CD4-positive, alpha-beta memory T cell (primary cell): ENCODE measurements around the gene CACHD1. TPM values are rescaled to one million over a fixed set of nuclear protein-coding genes. Genes with fewer than 3 reads are reported as not detected.
A peak's percentile ranks its signal among the peaks of the same experiment; 100 is the strongest.

Experiments
- CTCF ChIA-PET: fragments of 350-600 bp; sonication (Branson Sonifier 250); formaldehyde crosslinking; loops from one replicate; lab custom pipeline; 2021; ENCODE audit warnings: inconsistent platforms; ENCODE audit not compliant: partially characterized antibody; lab: Charles Lee
- POLR2A ChIA-PET: fragments of 350-600 bp; sonication (Branson Sonifier 250); formaldehyde crosslinking; loops from one replicate; lab custom pipeline; 2021; ENCODE audit not compliant: partially characterized antibody; lab: Charles Lee
- DNase-seq, 5 donors: peaks; one replicate each; pipeline versions ENCODE4 v3.0.0 to v3.0.0-alpha.2; 2020 to 2022; ENCODE audit warnings: mixed read lengths in 1 of 5
- H3K27ac ChIP-seq: one replicate; pipeline ENCODE4 v1.7.0; 2013; ENCODE audit warnings: low read depth, low read length
- H3K27me3 ChIP-seq: 2 replicates; pipeline ENCODE4 v1.7.0; 2013; ENCODE audit warnings: mild to moderate bottlenecking, low read length, moderate library complexity; ENCODE audit not compliant: insufficient read depth
- H3K36me3 ChIP-seq: 2 replicates; pipeline ENCODE4 v1.7.0; 2013; ENCODE audit warnings: mild to moderate bottlenecking, low read length, moderate library complexity; ENCODE audit not compliant: insufficient read depth
- H3K4me1 ChIP-seq: 2 replicates; pipeline ENCODE4 v1.7.0; 2013; ENCODE audit warnings: mild to moderate bottlenecking, low read length, moderate library complexity; ENCODE audit not compliant: insufficient read depth
- H3K4me3 ChIP-seq, 2 donors: one replicate each; pipeline ENCODE4 v1.7.0; 2013; ENCODE audit warnings: low read length in 2 of 2, mild to moderate bottlenecking in 1 of 2
- H3K9me3 ChIP-seq, 2 donors: one replicate each; pipeline ENCODE4 v1.7.0; 2013; ENCODE audit warnings: low read length in 2 of 2, control low read depth in 1 of 2; ENCODE audit not compliant: control insufficient read depth in 1 of 2
- H3K27ac Mint-ChIP-seq, 7 donors: one replicate each; pipeline ENCODE4 v1.8.0; 2020 to 2021; ENCODE audit warnings: mixed read lengths in 7 of 7, mild to moderate bottlenecking in 6 of 7, inconsistent platforms in 3 of 7, moderate library complexity in 3 of 7
- H3K27me3 Mint-ChIP-seq, 2 donors: one replicate each; pipeline ENCODE4 v1.8.0; 2020 to 2021; ENCODE audit warnings: mixed read lengths in 2 of 2
- H3K36me3 Mint-ChIP-seq, 2 donors: one replicate each; pipeline ENCODE4 v1.8.0; 2020 to 2021; ENCODE audit warnings: mixed read lengths in 2 of 2, inconsistent platforms in 1 of 2, mild to moderate bottlenecking in 1 of 2
- H3K4me1 Mint-ChIP-seq, 4 donors: one replicate each; pipeline ENCODE4 v1.8.0; 2020 to 2021; ENCODE audit warnings: mixed read lengths in 4 of 4, mild to moderate bottlenecking in 1 of 4
- H3K4me3 Mint-ChIP-seq, 8 donors: one replicate each; pipeline ENCODE4 v1.8.0; 2020 to 2021; ENCODE audit warnings: mixed read lengths in 8 of 8, mild to moderate bottlenecking in 7 of 8, moderate library complexity in 6 of 8, inconsistent platforms in 3 of 8
- H3K9me3 Mint-ChIP-seq, 8 donors: one replicate each; pipeline ENCODE4 v1.8.0; 2020 to 2021; ENCODE audit warnings: mixed read lengths in 8 of 8, mild to moderate bottlenecking in 5 of 8, inconsistent platforms in 3 of 8, moderate library complexity in 1 of 8
- intact Hi-C: fragments of 100-400 bp; cut with micrococcal nuclease; formaldehyde crosslinking; loops from one replicate; pipeline ENCODE4 v1.15.1; 2023
- polyA plus RNA-seq, 2 donors: library from polyadenylated mRNA; unstranded; fragments of 300-500 nt; fragmentation: Illumina TruSeq; gene quantifications; one replicate each; pipeline ENCODE4 v1.2.3, GENCODE V29; 2021
- total RNA-seq, 2 experiments: library from RNA; stranded (reverse); gene quantifications; one replicate each; pipeline ENCODE4 v1.2.3, GENCODE V29; 2021

Gene CACHD1
- total and polyA plus RNA-seq, 4 experiments from 2014 or later = 0.11 to 0.17 TPM; not detected in 2

GRCh38 chr1:64522740-64523139 lies 52.8 kb downstream of the CACHD1 start:
- Histone ChIP-seq H3K4me3 (no peak overlapping the region), H3K4me1 (no peaks in the 10 kb centered on the region), H3K36me3 (no peaks in the 10 kb centered on the region), H3K27me3 (no peaks in the 10 kb centered on the region), H3K27ac (no peak overlapping the region), H3K9me3 (no peaks in the 10 kb centered on the region)
- no peak for DNase-seq
- CTCF ChIA-PET = no interaction called here
- H3K27me3 Mint-ChIP-seq = peaks cover 4 to 6% of the 10 kb centered on the region in 2 donors
- intact Hi-C loops = no loop called here
- POLR2A ChIA-PET = no interaction called here
- H3K9me3 Mint-ChIP-seq = no peaks in the 10 kb centered on the region
- no peaks in the 10 kb centered on the region for H3K4me1 Mint-ChIP-seq
- no peak overlapping the region for H3K4me3 Mint-ChIP-seq
- H3K27ac Mint-ChIP-seq = no peak overlapping the region
- no peaks in the 10 kb centered on the region for H3K36me3 Mint-ChIP-seq

GRCh38 chr1:64523413-64524337 lies 53.7 kb downstream of the CACHD1 start:
- no peak overlapping the region for H3K4me3 ChIP-seq
- no peaks in the 10 kb centered on the region for H3K9me3 ChIP-seq
- no peaks in the 10 kb centered on the region for H3K27me3 ChIP-seq
- DNase-seq = no peak
- H3K27ac ChIP-seq = no peak overlapping the region
- no peaks in the 10 kb centered on the region for H3K36me3 ChIP-seq
- no peaks in the 10 kb centered on the region for H3K4me1 Mint-ChIP-seq
- POLR2A ChIA-PET = no interaction called here
- H3K27ac Mint-ChIP-seq = no peak overlapping the region
- H3K27me3 Mint-ChIP-seq = peaks cover 6% of the 10 kb centered on the region in 2 donors
- no peaks in the 10 kb centered on the region for H3K36me3 Mint-ChIP-seq
- no peak overlapping the region for H3K4me3 Mint-ChIP-seq
- CTCF ChIA-PET = no interaction called here
- no peaks in the 10 kb centered on the region for H3K9me3 Mint-ChIP-seq
- intact Hi-C loops = no loop called here
- H3K4me1 ChIP-seq = no peaks in the 10 kb centered on the region

DNA sequence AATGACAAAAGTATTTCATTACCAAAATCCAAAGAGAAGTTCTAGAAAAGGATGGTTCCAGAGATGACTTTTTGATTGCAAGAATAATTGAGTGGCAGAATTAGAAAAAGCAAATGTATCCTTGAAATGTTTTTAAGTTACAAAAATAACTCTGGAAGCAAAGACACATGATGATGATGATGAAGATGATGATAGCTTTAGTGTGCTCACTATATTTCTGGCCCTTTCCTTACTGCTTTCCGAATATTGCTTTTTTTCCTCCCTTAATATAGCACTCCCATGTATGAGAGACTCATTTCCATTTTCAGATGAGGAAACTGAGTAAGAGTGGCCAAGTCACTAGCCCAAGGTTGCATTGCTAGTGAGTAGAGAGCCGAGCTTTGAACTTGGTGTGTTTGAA lies 54.7 kb downstream of the CACHD1 start:
- no peak overlapping the region for H3K27ac Mint-ChIP-seq
- ChIA-PET POLR2A (no interaction called here), CTCF (no interaction called here)
- Histone ChIP-seq H3K27ac (no peak overlapping the region), H3K36me3 (no peaks in the 10 kb centered on the region), H3K27me3 (no peaks in the 10 kb centered on the region), H3K4me3 (no peak overlapping the region), H3K4me1 (no peaks in the 10 kb centered on the region), H3K9me3 (no peaks in the 10 kb centered on the region)
- intact Hi-C loops = no loop called here
- no peaks in the 10 kb centered on the region for H3K9me3 Mint-ChIP-seq
- no peak for DNase-seq
- H3K27me3 Mint-ChIP-seq = peaks cover 4 to 6% of the 10 kb centered on the region in 2 donors
- no peaks in the 10 kb centered on the region for H3K4me1 Mint-ChIP-seq
- H3K36me3 Mint-ChIP-seq = no peaks in the 10 kb centered on the region
- H3K4me3 Mint-ChIP-seq = no peak overlapping the region

DNA sequence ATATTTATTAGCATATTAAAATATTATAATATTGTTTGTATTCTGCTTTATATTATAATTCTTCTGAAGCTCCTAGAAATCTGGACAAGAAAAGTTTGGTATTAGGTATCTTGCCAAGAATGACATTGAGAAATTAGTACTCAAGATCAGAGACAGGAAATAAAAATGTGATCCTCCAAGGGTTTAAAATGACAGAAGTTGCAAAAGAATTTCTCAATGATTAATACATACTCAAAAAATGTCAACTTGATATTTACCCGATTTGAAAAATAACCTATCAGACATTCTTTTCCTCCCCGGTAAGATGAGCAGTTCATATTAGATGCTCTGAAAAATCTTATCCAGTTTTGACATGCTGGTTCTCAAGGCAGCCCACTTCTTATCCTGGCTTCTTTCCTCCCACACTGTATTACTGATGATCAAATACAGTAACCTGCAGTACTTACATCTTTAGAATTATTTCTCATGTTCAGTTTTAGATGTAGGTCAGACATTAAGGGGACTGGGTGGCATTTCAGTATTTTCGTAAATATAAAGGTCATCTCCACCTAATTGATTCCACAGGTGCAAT lies 55.3 kb downstream of the CACHD1 start:
- no peaks in the 10 kb centered on the region for H3K4me1 Mint-ChIP-seq
- Histone ChIP-seq H3K9me3 (no peaks in the 10 kb centered on the region), H3K27ac (no peak overlapping the region), H3K27me3 (no peaks in the 10 kb centered on the region), H3K36me3 (no peaks in the 10 kb centered on the region), H3K4me3 (no peak overlapping the region), H3K4me1 (no peaks in the 10 kb centered on the region)
- no peak overlapping the region for H3K27ac Mint-ChIP-seq
- intact Hi-C loops = no loop called here
- no peak for DNase-seq
- H3K9me3 Mint-ChIP-seq = no peaks in the 10 kb centered on the region
- no peak overlapping the region for H3K4me3 Mint-ChIP-seq
- no peaks in the 10 kb centered on the region for H3K36me3 Mint-ChIP-seq
- H3K27me3 Mint-ChIP-seq = peaks cover 4 to 10% of the 10 kb centered on the region in 2 donors
- CTCF ChIA-PET = no interaction called here
- POLR2A ChIA-PET = no interaction called here

- H3K9me3 Mint-ChIP-seq = no peaks in the 10 kb centered on the region
- intact Hi-C loops = no loop called here
- Histone ChIP-seq H3K36me3 (no peaks in the 10 kb centered on the region), H3K4me3 (no peak overlapping the region), H3K27me3 (no peaks in the 10 kb centered on the region), H3K4me1 (no peaks in the 10 kb centered on the region), H3K27ac (no peak overlapping the region), H3K9me3 (no peaks in the 10 kb centered on the region)
- H3K27me3 Mint-ChIP-seq = peaks cover 2 to 10% of the 10 kb centered on the region in 2 donors
- H3K27ac Mint-ChIP-seq = no peak overlapping the region
- ChIA-PET CTCF (no interaction called here), POLR2A (no interaction called here)
- no peak overlapping the region for H3K4me3 Mint-ChIP-seq
- no peaks in the 10 kb centered on the region for H3K36me3 Mint-ChIP-seq
- H3K4me1 Mint-ChIP-seq = no peaks in the 10 kb centered on the region
- no peak for DNase-seq
These were observed 56.4 kb downstream of the CACHD1 start for GRCh38 chr1:64526312-64526711.

DNA sequence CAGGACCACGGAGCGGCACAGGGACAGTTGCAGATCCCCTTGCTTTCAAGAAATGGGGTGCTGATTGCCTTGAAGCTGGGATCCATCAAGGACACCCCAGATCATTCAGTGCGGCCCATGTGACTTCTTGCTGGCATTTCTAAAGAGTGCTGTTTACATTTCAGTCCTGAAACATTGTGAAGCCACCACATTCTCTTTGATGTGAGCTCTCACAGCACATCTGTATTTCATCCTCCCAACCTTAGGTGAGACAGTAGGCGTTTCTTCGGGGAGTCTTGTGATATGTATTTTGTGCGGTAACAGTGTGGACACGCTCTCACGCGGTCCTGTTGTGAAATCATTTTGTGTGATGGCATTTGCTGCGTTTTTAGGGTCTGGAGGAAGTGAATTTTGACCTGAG lies 57.2 kb downstream of the CACHD1 start:
- Histone ChIP-seq H3K27ac (no peak overlapping the region), H3K4me1 (no peaks in the 10 kb centered on the region), H3K36me3 (no peaks in the 10 kb centered on the region), H3K27me3 (no peaks in the 10 kb centered on the region), H3K4me3 (no peak overlapping the region), H3K9me3 (no peaks in the 10 kb centered on the region)
- no peaks in the 10 kb centered on the region for H3K4me1 Mint-ChIP-seq
- POLR2A ChIA-PET = no interaction called here
- H3K9me3 Mint-ChIP-seq = no peaks in the 10 kb centered on the region
- DNase-seq = peak in 1 of 5 donors; percentile 37
- H3K27me3 Mint-ChIP-seq = peaks cover 2 to 10% of the 10 kb centered on the region in 2 donors
- CTCF ChIA-PET = no interaction called here
- intact Hi-C loops = no loop called here
- no peak overlapping the region for H3K27ac Mint-ChIP-seq
- H3K4me3 Mint-ChIP-seq = no peak overlapping the region
- no peaks in the 10 kb centered on the region for H3K36me3 Mint-ChIP-seq

- intact Hi-C loops = no loop called here
- Histone ChIP-seq H3K4me1 (no peaks in the 10 kb centered on the region), H3K36me3 (no peaks in the 10 kb centered on the region), H3K27me3 (no peaks in the 10 kb centered on the region), H3K4me3 (no peak overlapping the region), H3K9me3 (no peaks in the 10 kb centered on the region), H3K27ac (no peak overlapping the region)
- Mint-ChIP-seq H3K36me3 (no peaks in the 10 kb centered on the region), H3K4me1 (no peaks in the 10 kb centered on the region), H3K27me3 (peaks cover 2 to 10% of the 10 kb centered on the region in 2 donors), H3K4me3 (no peak overlapping the region), H3K9me3 (peaks cover 0 to 3% (median 0%) of the 10 kb centered on the region in 8 donors), H3K27ac (no peak overlapping the region)
- no peak for DNase-seq
- ChIA-PET POLR2A (no interaction called here), CTCF (no interaction called here)
These were observed 57.9 kb downstream of the CACHD1 start for GRCh38 chr1:64527786-64528185.
